Mesothelial cell of epicardium (in vitro differentiated cells): ENCODE data around the gene GID4. TPM values are rescaled to one million over a fixed set of nuclear protein-coding genes. Genes with fewer than 3 reads are reported as not detected.

Experiments
- DNase-seq, 2 experiments: peaks; one replicate each; pipeline ENCODE4 v3.0.0; 2021; ENCODE audit warnings: low spot score in 2 of 2; ENCODE audit not compliant: unreplicated experiment in 2 of 2
- H3K27ac Mint-ChIP-seq: 2 replicates; pipeline ENCODE4 v1.8.0; 2021; ENCODE audit warnings: mixed read lengths
- H3K27me3 Mint-ChIP-seq: 2 replicates; pipeline ENCODE4 v1.8.0; 2021; ENCODE audit warnings: low read depth, mixed read lengths
- H3K36me3 Mint-ChIP-seq: 2 replicates; pipeline ENCODE4 v1.8.0; 2021; ENCODE audit warnings: mixed read lengths
- H3K4me1 Mint-ChIP-seq: 2 replicates; pipeline ENCODE4 v1.8.0; 2021; ENCODE audit warnings: mixed read lengths
- H3K4me3 Mint-ChIP-seq: 2 replicates; pipeline ENCODE4 v1.8.0; 2021; ENCODE audit warnings: mild to moderate bottlenecking, moderate library complexity, mixed read lengths
- H3K9me3 Mint-ChIP-seq: 2 replicates; pipeline ENCODE4 v1.8.0; 2021; ENCODE audit warnings: mixed read lengths
- CTCF ChIP-seq: fragments of 200-600 bp; sonication (generic); IDR thresholded peaks from one replicate; pipeline ENCODE4 v1.5.0; 2021; ENCODE audit warnings: antibody characterized with exemption; ENCODE audit not compliant: unreplicated experiment
- total RNA-seq: library from RNA; stranded (reverse); gene quantifications from 3 replicates; pipeline ENCODE4 v1.2.1, GENCODE V29; 2021

The GID4 gene
- total RNA-seq, 1 donor from 2014 or later, result 11.3 TPM

GRCh38 chr17:18004345-18004744 is 34.9 kb upstream of the GID4 start:
- H3K27ac Mint-ChIP-seq, result no peak overlapping the region
- DNase-seq, result no peak
- no peaks in the 10 kb centered on the region for H3K9me3 Mint-ChIP-seq
- peaks cover 6% of the 10 kb centered on the region for H3K36me3 Mint-ChIP-seq
- no peaks in the 10 kb centered on the region for H3K27me3 Mint-ChIP-seq
- no peaks in the 10 kb centered on the region for H3K4me1 Mint-ChIP-seq
- H3K4me3 Mint-ChIP-seq, result no peak overlapping the region
- no peak for TF ChIP-seq CTCF

GRCh38 chr17:18004884-18005305 is 34.3 kb upstream of the GID4 start:
- no peaks in the 10 kb centered on the region for H3K4me1 Mint-ChIP-seq
- no peak for TF ChIP-seq CTCF
- H3K4me3 Mint-ChIP-seq, result no peak overlapping the region
- DNase-seq, result no peak
- H3K9me3 Mint-ChIP-seq, result no peaks in the 10 kb centered on the region
- no peak overlapping the region for H3K27ac Mint-ChIP-seq
- H3K36me3 Mint-ChIP-seq, result peaks cover 9% of the 10 kb centered on the region
- no peaks in the 10 kb centered on the region for H3K27me3 Mint-ChIP-seq

- Mint-ChIP-seq H3K9me3 (peaks cover 4% of the 10 kb centered on the region), H3K4me3 (no peak overlapping the region), H3K27me3 (no peaks in the 10 kb centered on the region), H3K27ac (no peak overlapping the region), H3K4me1 (no peaks in the 10 kb centered on the region), H3K36me3 (peaks cover 13% of the 10 kb centered on the region)
- no peak for DNase-seq
- TF ChIP-seq CTCF, result no peak
These were observed 33.7 kb upstream of the GID4 start for GRCh38 chr17:18005496-18005895.

GRCh38 chr17:18006495-18007239 is 32.5 kb upstream of the GID4 start:
- DNase-seq, result no peak
- TF ChIP-seq CTCF, result no peak

GRCh38 chr17:18008496-18009268 is 30.5 kb upstream of the GID4 start:
- no peak for DNase-seq
- TF ChIP-seq CTCF, result no peak
- Mint-ChIP-seq H3K27ac (no peak overlapping the region), H3K36me3 (peaks cover 18% of the 10 kb centered on the region), H3K27me3 (no peaks in the 10 kb centered on the region), H3K4me3 (no peak overlapping the region), H3K9me3 (peaks cover 4% of the 10 kb centered on the region), H3K4me1 (no peaks in the 10 kb centered on the region)

More at GRCh38 chr17:18006495-18007239, 32.5 kb upstream of the GID4 start:
- no peaks in the 10 kb centered on the region for H3K4me1 Mint-ChIP-seq
- H3K27me3 Mint-ChIP-seq, result no peaks in the 10 kb centered on the region
- peaks cover 13% of the 10 kb centered on the region for H3K36me3 Mint-ChIP-seq
- no peak overlapping the region for H3K27ac Mint-ChIP-seq
- peaks cover 4% of the 10 kb centered on the region for H3K9me3 Mint-ChIP-seq
- no peak overlapping the region for H3K4me3 Mint-ChIP-seq
